ENCODE results near the gene TRPM3. TPM values are rescaled to one million over a fixed set of nuclear protein-coding genes. Genes with fewer than 3 reads are reported as not detected.
A peak's percentile ranks its signal among the peaks of the same experiment; 100 is the strongest.

TRPM3 gene
- total RNA-seq: under 1 TPM in 1 of 2 donors, not detected in 1; 0.02 TPM

DNA sequence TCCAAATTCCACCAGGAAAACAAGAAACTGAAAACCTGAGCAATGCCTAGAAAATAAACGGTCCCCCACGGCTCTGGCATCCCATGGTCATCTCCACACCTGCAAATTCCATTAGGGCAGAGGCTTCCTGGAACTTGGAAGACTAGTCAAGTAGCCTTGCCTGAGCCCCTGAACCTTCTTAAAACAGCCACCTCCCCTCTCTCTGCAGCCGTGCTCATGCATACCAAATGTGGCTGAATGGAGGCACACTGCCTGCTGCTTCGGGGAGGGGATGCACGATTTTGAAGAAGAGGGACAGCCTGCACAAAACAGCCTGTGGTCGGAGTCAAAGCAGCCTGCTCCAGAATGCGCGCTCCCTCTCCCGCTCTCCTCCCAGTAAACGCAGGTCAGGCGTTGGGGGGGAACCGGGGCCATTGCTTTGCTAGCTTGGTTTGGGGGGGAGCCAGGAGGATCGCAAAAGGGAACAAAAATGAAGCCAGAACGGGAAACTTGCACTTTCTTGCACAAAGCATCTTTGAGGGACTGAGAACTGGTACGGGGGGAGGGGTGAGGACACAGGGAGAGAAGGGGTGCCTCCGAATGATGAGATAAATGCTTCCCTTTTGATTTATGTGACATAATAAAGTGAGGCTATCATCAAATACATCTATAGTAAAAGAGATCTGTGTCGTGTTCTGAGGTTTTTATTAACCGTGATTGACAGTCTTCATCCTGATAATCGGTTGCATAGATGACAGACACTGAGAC, at the start of gene TRPM3:
TRPM3 (minus strand) TSS at position 347 of the 747 bp plus-strand sequence; CDS start at position 80, 267 bp downstream.
- Mint-ChIP-seq H3K36me3 (no peaks in the 10 kb centered on the region), H3K9me3 (no peaks in the 10 kb centered on the region), H3K27ac (no peak within 1 kb of the TSS)
- DNase-seq (ENCODE audit: low spot score in 2 of 2) (no peak), ATAC-seq (no peak)

DNA sequence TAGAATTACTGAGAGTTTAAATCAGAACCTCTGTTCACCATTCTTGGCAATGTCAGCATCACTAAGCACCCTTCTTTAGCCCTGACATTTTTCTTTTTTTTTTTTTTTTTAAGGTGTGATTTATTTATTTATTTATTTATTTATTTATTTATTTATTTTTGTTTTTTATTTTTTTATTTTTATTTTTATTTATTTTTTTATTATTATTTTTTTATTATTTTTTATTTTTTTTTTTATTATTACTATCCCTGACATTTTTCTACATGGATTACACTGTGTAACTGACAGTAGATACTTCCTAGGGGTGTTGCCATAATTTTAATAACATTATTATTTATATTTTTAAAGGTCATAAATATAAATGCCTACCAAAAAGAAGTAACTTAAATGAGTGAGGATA, 47.0 kb upstream of the TRPM3 start:
- H3K36me3 Mint-ChIP-seq: peaks cover 0 to 7% of the 10 kb centered on the region in 2 donors
- no peak overlapping the region for H3K27ac Mint-ChIP-seq
- DNase-seq (ENCODE audit: low spot score in 2 of 2): no peak
- ATAC-seq: no peak
- peaks cover 0 to 11% of the 10 kb centered on the region in 2 donors for H3K9me3 Mint-ChIP-seq

DNA sequence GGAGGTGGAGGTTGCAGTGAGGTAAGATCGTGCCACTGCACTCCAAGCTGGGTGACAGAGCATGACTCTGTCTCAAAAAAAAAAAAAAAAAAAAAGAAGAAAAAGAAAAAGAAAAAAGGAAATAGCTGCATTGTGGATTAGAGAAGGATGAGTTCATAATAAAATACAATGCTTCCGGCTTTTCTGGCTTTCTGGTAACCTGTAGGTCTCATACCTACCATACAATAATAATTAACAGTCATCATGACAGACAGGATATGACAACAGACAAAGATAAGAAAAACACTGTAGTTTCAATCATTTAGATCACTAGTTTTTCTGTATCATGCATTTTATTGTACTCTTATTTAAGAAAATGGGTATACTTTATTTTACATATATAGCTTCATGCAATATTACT, 40.7 kb upstream of the TRPM3 start:
- Mint-ChIP-seq H3K9me3 (no peaks in the 10 kb centered on the region), H3K36me3 (no peaks in the 10 kb centered on the region), H3K27ac (no peak overlapping the region)
- no peak for DNase-seq (ENCODE audit: low spot score in 2 of 2)
- no peak for ATAC-seq

DNA sequence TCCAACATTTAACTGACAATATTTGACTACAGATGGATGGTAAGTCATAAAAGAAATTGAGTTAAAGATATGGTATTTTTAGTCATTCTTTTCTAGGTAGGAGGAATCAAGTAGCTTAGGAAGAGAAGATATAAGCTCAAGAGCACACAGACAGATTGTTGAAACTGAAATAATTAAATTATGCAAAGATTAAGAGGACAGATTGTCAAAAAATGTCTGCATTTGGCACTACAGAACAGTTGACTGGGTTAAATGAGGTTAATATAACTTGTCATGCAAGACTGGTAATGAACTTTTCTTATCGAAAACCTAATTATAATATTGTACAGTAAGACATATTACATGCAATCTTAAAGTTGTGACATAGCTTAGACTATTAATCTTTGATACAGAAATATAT, 36.3 kb upstream of the TRPM3 start:
- DNase-seq (ENCODE audit: low spot score in 2 of 2) (no peak), ATAC-seq (no peak)
- no peak overlapping the region for H3K27ac Mint-ChIP-seq
- no peaks in the 10 kb centered on the region for H3K9me3 Mint-ChIP-seq
- H3K36me3 Mint-ChIP-seq: no peaks in the 10 kb centered on the region

DNA sequence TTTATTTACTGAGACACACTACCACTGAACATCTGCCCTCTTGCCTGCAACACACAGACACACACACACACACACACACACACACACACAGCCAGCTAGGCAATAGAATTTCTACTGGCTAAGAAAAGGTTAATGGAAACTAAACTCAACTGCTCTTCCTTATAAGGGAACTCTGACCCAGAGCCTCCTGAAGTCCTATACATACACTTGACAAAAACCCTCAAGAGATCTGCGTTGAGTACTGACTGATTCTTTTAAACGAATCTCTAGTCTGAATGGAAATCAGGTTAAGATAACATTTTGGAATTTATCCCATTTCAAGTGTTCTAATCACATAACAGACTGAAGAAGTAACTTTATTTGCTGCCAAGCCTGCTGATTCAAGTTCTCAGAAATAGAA, 25.9 kb upstream of the TRPM3 start:
- DNase-seq (ENCODE audit: low spot score in 2 of 2) (no peak), ATAC-seq (no peak)
- Mint-ChIP-seq H3K27ac (no peak overlapping the region), H3K36me3 (no peaks in the 10 kb centered on the region), H3K9me3 (peaks cover 0 to 15% of the 10 kb centered on the region in 2 donors)

DNA sequence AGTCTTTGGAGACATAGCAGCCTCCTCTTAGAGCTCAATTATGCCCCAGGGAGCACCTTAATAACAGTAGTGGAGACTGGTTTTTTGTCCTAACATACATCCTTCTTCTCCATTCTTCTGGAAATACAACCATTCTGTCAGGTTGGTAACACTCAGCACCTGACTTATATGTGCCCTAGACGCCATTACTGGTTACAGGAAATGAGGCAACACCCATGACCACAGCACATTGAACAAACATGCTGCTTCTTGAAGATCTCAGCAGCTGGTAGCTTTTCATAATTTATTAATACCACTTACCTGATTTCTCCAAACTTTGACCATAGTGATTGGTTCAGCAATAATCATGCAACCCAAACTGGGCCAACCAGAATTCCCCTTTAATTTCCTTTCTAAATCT, 25.1 kb upstream of the TRPM3 start:
- H3K9me3 Mint-ChIP-seq: peaks cover 0 to 15% of the 10 kb centered on the region in 2 donors

DNA sequence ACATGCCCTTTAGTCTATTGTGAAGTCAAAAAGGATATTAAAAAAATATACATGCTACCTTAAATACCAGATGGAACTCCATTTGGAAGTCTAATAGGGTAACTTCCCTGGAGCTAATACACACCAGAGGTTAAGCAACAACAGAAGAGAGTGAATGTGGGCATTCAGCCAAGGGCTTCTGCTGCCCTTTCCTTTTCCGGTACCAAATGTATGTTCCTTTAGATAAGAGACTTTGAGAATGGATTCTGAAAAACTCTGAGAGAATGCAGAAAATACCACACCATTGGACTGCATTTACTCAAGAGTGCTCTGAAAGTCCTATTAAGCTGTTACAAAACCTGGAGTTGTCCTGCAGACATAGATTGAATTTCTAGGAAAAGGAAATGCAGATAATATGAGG, 23.8 kb upstream of the TRPM3 start:
- no peak overlapping the region for H3K27ac Mint-ChIP-seq
- DNase-seq (ENCODE audit: low spot score in 2 of 2): no peak
- peaks cover 0 to 15% of the 10 kb centered on the region in 2 donors for H3K9me3 Mint-ChIP-seq
- no peak for ATAC-seq
- no peaks in the 10 kb centered on the region for H3K36me3 Mint-ChIP-seq

More for the DNA sequence above, 25.1 kb upstream of the TRPM3 start:
- DNase-seq (ENCODE audit: low spot score in 2 of 2) (no peak), ATAC-seq (no peak)
- Mint-ChIP-seq H3K27ac (no peak overlapping the region), H3K36me3 (no peaks in the 10 kb centered on the region)

DNA sequence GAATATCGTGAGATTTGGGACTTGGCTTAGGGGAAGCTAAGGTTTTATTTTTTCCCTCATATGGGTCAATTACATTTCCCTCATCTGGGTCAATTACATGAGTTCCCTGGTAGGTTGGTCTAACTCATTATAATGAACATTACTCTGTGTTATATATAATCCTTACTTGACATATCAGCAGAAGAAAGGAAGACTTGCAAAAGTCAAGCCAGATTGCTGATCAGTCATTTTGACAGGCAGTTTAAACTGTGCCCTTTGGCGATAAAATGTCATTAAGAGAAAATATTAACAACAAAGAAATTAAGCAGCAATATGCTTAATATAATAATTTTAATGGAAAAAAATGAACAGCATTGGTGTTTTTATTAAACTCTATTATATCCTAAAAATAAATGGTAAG, 23.1 kb upstream of the TRPM3 start:
- peaks cover 0 to 15% of the 10 kb centered on the region in 2 donors for H3K9me3 Mint-ChIP-seq
- no peak overlapping the region for H3K27ac Mint-ChIP-seq
- H3K36me3 Mint-ChIP-seq: no peaks in the 10 kb centered on the region
- no peak for ATAC-seq
- no peak for DNase-seq (ENCODE audit: low spot score in 2 of 2)

DNA sequence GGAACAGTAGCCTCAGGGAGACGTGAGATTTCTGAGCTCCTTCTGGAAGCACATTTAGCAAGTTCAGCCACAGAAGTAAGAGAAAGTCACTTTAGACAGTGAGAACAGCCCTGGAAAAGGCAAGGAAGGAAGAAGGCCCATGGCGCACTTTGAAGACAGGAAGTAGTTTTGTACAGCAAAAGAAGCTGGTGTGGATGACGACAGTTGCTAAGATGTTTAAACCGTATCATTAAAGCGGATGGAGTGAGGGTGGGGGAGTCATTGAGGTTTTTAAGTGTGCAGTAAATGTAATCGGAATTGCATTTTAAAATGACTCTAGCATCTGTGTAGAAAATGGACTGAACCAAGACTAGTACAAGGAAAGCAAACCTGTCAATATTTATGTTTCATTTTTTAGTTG, 15.3 kb upstream of the TRPM3 start:
- Mint-ChIP-seq H3K36me3 (no peaks in the 10 kb centered on the region), H3K27ac (peak overlapping the region in 1 of 2 donors; percentile 73), H3K9me3 (no peaks in the 10 kb centered on the region)
- ATAC-seq (no peak), DNase-seq (ENCODE audit: low spot score in 2 of 2) (no peak)

DNA sequence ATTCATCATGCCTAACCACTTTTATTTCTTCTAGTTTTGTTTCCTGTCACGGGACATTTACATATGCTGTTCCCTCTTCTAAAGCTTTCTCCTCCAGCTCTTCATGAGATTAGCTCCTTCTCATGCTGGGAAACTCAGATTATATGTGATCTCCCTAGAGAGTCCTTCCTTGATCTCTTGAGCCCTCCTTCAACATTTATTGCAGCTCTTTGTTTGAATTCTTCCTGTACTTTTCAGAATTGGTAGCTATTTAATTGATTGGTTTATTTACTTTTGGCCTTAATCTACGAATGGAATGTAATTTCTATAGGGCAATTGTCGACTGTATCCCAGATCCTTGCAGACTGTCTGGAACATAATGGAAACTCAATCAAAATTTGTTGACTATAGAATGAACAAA, 9.7 kb upstream of the TRPM3 start:
- DNase-seq (ENCODE audit: low spot score in 2 of 2): no peak
- no peak for ATAC-seq
- Mint-ChIP-seq H3K27ac (no peak overlapping the region), H3K9me3 (no peaks in the 10 kb centered on the region), H3K36me3 (no peaks in the 10 kb centered on the region)

DNA sequence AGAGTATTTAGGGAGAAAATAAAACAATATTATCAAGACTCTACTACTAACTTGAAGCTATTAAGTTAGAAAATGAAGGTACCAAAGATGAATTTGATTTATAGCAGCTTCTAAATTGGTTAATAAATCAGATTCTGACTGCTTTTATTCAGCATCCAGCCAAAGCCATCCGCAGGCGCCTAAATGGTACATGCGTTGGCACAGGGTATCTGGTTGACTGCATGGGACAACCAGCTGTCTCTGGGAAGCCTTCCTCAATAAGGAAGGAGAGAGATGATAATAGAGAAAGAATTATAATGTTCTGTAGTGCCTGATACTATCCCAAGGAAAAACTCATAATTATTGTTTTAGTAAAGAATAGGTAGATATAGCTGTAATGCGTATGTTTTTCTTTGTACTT, 9.1 kb upstream of the TRPM3 start:
- ATAC-seq (no peak), DNase-seq (ENCODE audit: low spot score in 2 of 2) (no peak)
- Mint-ChIP-seq H3K27ac (no peak overlapping the region), H3K36me3 (no peaks in the 10 kb centered on the region), H3K9me3 (no peaks in the 10 kb centered on the region)

DNA sequence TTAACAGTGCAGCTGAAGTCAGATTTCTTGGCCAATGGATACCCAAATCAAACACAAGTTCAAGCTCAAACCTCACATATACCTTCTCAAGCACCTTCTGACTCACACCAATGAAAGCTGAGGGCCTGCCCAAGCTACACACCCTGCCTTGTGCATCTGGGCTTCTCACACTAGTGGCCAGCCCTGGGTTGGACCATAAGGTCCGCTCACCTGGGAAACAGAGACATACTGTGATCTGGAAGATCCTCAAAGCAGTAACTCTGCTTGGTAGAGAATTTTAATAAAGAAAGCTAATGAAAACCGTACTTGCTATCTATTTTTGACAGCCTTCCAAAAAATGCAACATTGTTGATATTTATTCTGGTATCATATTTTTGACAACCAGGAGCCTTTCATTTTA, 7.4 kb upstream of the TRPM3 start:
- DNase-seq (ENCODE audit: low spot score in 2 of 2): no peak
- ATAC-seq: no peak
- H3K27ac Mint-ChIP-seq: no peak overlapping the region
- H3K36me3 Mint-ChIP-seq: no peaks in the 10 kb centered on the region
- no peaks in the 10 kb centered on the region for H3K9me3 Mint-ChIP-seq

DNA sequence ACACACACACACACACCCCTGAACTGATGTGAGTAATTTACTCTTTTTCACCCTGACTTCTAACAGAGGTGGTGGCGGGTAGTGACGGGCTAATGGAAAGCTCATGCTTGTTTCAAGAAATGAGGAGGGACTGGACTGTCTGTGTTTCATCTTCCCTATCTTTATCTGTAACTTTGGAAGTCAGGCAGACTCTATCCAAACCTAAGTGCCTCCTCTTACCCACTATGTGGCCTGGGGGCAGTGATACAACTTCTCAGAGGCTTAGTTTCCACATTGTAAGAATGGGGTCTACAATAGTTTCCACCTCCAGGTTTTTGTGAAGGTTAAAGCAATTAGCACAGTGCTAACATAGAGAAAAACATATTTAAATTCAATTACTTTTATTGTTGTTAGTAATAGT, 5.9 kb upstream of the TRPM3 start:
- Mint-ChIP-seq H3K27ac (no peak overlapping the region), H3K36me3 (no peaks in the 10 kb centered on the region), H3K9me3 (no peaks in the 10 kb centered on the region)
- no peak for DNase-seq (ENCODE audit: low spot score in 2 of 2)
- no peak for ATAC-seq

DNA sequence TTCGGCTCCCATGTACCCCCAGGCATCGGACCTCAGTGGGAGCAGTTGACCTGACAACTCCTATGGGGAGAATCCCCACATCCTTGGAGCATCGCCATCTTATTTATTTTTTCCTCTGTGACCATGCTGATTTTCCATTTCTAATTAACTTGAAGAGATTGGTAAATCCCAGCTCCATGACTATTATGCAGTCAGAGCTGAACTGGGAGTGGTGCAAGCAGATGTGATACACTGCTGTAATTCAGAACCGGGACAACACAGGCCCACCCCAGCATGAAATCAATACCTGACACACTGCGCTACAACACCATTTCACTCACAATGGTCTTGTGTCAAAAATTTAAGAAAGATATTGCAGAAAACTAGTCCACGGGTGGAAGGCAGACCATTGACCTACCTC, 1.0 kb upstream of the TRPM3 start:
- DNase-seq (ENCODE audit: low spot score in 2 of 2): no peak
- Mint-ChIP-seq H3K36me3 (no peaks in the 10 kb centered on the region), H3K27ac (no peak overlapping the region), H3K9me3 (no peaks in the 10 kb centered on the region)
- ATAC-seq: no peak

DNA sequence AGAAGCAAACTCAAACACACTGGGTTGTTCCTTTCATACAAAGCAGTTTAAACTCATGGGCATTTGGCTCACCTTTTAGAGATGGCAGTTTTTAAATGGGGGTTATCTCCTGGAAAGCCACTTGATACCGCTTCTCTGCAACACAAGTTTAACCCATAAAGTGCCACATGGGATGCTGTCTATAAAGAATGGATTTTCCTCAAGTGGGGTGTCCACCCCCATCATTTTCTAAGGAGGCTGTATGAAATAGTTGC, 528 bp upstream of the TRPM3 start:
- no peak for DNase-seq (ENCODE audit: low spot score in 2 of 2)
- H3K9me3 Mint-ChIP-seq: no peaks in the 10 kb centered on the region

DNA sequence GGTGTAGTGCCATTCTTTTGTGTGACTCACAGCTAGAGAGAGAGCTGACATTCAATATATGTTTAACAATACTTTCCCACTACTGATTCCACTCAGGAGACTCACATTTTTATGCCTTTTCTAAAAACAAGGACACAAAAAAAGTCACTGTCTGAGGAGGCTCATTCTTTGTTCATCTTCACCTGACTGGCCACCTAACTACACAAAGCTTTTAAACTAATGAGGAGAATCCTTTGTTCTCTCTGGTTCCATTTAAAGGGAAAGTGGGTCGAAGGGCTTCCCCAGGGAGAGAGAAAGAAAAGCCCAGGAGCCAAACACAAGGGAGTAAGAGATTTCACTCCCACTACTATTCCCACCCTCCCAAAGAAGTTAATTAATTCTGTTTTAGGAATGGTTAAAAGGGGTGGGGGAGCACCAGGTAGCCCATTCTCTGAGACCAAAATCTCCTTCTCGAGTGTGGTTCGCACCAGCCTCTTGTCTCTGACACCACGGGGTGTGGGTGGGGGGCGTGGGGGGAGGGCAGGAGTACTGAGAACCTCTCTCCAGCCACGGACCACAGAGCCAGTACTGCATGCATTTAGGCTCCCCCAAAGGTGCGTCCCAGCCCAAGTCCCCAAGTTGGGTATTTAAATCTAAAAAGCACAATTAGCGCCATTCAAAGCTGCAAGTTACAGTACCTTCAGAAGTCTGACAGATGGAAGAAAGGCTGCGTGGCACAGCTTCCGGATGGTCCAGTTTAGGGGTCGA, 747 bp downstream of the TRPM3 start:
- ATAC-seq: no peak
- H3K9me3 Mint-ChIP-seq: no peaks in the 10 kb centered on the region

More for the DNA sequence above, 528 bp upstream of the TRPM3 start:
- H3K27ac Mint-ChIP-seq: no peak overlapping the region
- no peaks in the 10 kb centered on the region for H3K36me3 Mint-ChIP-seq
- ATAC-seq: no peak

DNA sequence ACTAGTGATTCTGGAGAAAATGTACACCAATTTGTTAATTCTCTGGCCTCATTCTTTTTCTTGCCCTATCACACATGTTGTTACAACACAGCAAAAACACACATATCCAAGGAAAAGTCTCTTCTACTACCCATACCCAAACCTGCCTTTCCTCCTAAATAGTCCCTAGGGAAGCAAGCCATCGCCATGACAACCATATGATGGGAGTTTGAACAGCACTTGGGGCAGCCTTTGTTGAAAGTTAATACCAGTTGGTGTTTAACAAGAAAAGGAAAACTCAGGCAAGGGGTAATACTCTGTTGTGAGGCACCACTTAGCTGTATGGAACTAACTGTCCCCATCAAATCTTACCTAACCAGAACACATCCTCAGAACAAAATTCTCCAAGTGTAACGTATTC, 1.7 kb downstream of the TRPM3 start:
- ATAC-seq (no peak), DNase-seq (ENCODE audit: low spot score in 2 of 2) (no peak)
- H3K27ac Mint-ChIP-seq: no peak overlapping the region

More for the DNA sequence above, 747 bp downstream of the TRPM3 start:
- Mint-ChIP-seq H3K27ac (no peak overlapping the region), H3K36me3 (no peaks in the 10 kb centered on the region)
- DNase-seq (ENCODE audit: low spot score in 2 of 2): no peak

DNA sequence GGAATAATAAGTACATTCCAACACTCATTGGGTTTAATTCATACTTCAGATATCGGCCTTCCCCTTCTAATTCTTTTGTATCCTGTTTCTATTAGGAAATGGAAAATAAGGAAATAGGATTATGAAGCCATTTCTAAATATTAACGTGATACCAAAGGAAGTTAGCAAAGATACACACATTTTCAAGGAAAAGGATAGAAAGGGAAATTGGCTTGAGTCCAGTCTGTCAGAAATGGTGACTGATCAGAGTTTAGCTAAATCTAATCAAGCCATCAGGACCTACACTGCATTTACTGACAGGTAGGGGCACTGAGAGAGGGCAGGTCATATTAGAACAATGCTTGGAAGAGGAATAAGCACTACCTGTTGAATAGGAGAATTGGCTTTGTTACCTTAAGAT, 3.1 kb downstream of the TRPM3 start:
- no peak for ATAC-seq
- H3K9me3 Mint-ChIP-seq: peaks cover 0 to 4% of the 10 kb centered on the region in 2 donors

More for the DNA sequence above, 1.7 kb downstream of the TRPM3 start:
- H3K36me3 Mint-ChIP-seq: no peaks in the 10 kb centered on the region
- H3K9me3 Mint-ChIP-seq: peaks cover 0 to 4% of the 10 kb centered on the region in 2 donors

More for the DNA sequence above, 3.1 kb downstream of the TRPM3 start:
- H3K36me3 Mint-ChIP-seq: no peaks in the 10 kb centered on the region
- no peak overlapping the region for H3K27ac Mint-ChIP-seq
- DNase-seq (ENCODE audit: low spot score in 2 of 2): no peak

Measured in activated naive CD4-positive, alpha-beta T cell treated with anti-CD3 and anti-CD28 coated beads, Interleukin-2, amount 50 U/mL, for 72 hours (primary cell).